HG02938 (cell line): ENCODE results near the gene CFAP410.
"Not testable (repeated sequence)": the region's sequence is repeated elsewhere in the genome, so short reads cannot be mapped to it uniquely, and the experiment has no call there.

Source experiments
- ATAC-seq: cut with Tn5 transposase; IDR thresholded peaks from one replicate; pipeline ENCODE4 v1.9.1; 2021; ENCODE audit warnings: mild to moderate bottlenecking, moderate library complexity; ENCODE audit not compliant: unreplicated experiment

Gene CFAP410

DNA sequence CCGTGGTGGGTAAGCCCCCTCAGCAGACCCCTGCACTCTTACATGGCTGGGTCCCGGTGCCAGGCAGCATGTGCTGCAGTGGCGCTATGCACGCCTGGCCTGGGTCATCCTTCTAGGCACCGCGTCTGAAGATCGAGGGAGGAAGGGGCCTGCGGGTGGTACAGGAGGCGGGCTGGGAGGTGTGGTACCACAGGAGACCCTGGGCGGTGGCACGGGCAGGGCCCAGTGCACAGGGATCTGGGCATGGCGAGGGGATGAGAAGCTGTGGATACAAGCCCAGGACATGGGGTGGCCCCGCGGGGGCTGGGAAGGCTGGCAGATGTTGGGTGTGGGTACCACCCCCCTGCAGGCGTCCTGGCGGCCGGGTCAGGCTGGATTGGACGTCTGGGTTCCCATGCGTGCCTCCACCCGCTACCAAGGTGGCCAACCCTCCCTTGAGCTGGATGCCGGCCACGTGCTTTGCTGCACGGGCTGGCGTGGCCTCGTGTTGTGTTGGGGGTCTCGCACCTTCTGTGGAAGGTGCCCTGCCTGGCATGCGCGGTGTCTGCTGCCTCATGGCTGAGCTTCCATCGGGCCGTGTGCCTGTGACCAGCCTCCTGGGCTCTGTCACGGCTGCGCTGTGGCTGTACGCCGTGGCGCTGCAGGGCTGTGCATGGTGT is 19.7 kb downstream of the CFAP410 start:
- no peak for ATAC-seq

DNA sequence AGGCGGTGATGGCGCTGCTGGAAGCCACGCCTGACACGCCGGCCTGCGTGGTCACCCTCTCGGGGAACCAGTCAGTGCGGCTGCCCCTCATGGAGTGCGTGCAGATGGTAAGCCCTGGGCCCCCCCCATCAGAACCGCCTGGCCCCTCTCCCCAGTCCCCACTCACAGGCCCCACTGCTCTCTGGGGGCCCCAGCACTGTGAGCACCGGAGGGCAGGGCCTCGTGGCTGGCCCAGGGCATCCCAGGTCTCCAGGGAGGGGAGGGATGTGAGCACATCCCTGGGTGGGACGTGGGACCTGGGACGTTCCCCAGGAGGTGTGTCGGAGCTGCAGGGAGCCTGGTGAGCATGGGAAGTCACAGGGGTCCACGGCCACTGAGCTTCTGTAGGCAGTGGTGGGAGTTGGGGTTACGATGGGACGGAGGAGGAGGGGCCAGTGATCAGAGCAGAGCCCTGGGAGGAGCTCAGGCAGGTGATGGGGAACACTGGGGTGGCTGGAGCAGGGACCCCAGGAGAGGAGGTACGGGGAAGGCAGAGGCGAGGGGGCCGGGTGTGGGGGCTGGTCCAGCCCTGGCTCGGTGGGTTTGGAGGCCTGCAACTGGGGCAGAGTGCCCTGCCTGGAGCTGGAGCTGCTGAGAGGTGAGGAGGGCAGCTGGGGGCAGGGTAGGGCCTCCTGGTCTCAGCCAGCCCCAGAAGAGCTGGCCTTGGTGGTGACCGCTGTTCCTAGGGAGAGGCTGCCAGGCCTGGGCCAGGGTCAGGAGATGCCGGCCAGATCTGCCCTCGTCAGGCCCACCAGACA is 20.5 kb downstream of the CFAP410 start:
- ATAC-seq, result no peak

DNA sequence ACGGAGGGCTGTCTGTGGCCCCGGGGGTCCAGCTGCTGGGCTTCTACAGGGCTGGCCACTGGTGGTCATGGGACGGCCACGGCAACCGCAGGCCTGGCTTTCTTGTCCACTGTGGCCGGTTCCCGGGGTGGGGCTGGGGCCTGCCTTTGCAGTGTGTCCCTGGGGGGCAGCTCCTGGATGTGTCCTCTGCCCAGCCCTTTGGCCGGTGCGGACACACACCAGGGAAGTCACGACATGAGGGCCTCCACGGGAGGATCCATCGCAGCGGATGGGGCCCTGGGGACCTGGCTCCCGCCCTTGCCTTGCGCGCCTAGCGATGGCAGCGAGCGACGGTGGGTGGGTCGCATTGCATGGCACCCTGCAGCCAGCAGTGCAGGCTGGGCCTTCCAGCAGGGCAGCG is 21.3 kb downstream of the CFAP410 start:
- ATAC-seq, result no peak

DNA sequence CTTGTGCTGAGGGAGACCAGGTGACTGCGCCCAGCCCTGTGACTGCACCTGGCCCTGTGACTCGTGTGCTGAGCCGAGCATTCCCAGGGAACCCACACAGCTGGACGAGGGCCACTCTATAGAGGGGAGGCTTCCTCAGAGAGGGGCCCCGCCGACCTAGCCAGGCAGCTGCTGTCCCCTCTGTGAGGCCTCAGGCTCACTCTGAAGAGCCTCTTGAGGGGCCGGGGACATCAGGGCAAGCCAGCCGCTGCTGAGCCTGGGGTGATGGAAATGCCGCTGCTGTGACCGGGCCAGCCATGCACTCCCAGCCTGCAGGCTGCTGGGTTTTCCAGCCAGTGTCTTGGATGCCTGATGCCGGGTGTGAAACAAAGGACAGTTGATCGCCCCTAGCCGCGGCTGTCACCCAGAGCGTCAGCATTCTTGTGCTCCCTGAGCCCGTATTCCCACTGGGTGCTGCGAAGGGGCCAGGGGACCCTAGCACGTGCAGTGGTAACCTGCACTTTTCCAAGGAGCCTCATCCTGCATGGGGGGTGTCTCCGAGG is 21.9 kb downstream of the CFAP410 start:
- no peak for ATAC-seq

DNA sequence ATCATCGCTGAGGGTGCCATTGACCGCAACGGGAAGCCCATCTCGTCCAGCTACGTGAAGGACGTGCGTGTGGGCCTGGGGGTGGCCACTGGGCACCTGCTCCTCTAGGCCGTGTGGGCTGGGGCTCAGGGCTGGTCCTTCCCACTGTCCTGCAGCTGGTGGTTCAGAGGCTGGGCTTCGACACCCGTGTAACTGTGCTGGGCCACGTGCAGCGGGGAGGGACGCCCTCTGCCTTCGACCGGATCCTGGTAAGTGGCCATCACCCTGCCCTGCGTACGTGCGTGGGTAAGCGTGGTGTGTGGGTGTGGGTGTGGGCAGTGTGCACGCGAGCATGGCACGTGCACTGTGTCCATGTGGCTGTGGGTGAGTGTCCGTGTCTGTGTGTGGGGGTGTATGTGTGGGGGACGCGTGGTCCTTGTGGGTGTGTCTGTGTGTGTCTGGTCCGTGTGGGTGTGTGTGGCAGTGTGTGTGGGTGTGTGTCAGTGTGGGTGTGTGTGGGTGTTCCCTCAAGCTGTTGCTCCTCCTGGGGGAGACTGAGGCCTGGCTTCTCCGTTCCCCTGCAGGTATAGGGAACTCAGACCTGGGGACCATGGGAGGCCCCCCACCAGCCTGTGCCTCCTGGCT is 22.8 kb downstream of the CFAP410 start:
- no peak for ATAC-seq

DNA sequence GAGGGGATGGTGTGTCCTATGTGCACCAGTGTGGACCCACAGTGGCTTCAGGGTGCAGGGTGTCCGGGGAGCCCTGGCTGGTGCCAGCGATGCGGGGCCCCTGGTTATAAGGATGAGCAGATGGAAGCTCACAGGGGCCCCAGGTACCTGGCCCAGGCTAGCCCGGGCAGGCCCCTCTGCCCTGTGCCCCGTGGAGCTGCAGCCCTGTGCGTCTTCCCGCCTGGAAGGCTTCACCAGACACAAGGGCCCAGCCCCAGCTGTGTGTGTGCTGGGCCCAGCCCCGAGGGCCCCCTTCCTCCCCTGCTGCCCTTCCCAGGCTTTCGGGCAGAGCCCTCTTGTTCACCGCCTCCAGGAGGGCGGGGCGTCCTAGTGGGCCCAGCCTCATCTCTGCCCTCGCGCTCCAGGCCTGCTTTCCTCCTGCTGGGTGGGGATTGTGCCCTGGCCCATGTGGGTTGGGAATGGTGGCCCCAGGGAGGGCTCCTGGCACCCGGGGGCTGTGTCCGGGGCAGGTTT is 23.4 kb downstream of the CFAP410 start:
- no peak for ATAC-seq

DNA sequence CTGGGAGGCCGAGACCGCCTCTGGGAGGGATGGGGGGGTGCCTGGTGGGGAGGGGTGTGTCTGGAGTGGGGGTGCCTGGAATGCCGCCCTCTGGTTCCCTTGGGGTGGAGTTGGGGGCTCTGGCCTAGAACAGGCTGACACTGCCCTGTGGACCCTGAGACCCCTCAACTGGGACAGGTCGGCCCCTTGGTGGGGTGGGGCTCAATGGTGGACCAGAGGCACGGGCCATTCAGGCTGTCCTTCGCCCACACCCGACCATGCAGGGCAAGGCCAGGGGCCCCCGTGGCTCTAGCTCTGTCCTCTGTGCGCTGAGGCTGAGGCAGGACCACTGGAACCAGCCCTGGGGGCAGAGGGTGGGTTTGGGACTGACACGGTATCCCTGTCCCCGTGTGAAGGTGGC is 24.6 kb downstream of the CFAP410 start:
- no peak for ATAC-seq

DNA sequence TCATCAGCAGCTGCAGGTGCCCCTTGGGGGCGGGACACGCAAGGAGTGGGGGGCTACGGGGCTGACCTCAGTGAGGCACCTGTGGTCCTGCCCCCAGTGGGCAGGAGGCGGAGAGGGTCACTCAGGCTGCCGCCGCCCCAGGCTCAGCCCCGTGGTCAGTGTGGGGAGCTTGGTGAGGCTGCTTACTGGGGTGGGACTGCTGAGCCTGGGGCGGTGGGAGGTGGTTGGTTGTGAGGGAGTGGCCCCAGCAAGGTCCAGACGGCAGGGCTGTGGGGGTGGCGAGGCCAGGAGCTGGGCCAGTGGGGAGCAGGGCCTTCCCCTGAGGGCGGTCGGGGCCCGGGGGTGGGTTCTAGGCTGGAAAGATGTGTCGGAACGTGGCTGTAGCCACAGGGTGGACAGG is 25.1 kb downstream of the CFAP410 start:
- no peak for ATAC-seq

DNA sequence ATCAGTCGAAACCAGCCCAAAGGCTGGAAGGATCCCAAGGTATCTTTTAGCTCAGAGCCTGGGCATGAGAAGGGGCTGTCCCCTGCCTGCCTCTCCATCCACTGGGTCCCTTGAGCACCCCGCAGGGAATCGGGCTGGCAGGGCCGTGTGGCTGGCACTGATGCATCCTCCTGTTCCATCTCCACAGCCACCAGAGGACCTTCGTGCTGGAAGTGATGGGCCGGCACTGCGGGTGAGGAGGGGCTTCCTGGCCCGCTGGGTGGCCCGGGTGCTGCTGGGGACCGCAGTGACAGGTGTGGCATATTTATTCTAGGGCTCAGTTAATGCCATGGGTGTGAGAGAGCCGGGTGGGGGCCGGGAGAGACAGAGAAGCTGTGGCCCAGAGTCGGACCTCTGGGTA is 25.7 kb downstream of the CFAP410 start:
- no peak for ATAC-seq

DNA sequence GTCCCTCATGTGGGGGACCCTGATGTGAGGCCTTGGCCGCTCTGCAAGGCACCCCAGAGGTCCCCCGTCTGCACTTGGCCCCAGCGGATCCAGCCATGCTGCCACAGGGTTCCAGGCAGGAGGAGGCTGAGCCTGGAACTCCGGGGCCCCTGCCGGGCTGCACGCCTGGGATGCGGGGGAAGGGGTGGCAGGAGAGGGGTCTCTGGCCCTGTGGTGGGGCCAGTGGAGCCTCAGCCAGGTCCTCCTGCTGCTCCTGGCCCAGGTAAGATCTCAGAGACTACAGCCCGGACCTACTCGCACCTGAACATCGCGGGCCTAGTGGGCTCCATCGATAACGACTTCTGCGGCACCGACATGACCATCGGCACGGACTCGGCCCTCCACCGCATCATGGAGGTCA is 26.5 kb downstream of the CFAP410 start:
- no peak for ATAC-seq

DNA sequence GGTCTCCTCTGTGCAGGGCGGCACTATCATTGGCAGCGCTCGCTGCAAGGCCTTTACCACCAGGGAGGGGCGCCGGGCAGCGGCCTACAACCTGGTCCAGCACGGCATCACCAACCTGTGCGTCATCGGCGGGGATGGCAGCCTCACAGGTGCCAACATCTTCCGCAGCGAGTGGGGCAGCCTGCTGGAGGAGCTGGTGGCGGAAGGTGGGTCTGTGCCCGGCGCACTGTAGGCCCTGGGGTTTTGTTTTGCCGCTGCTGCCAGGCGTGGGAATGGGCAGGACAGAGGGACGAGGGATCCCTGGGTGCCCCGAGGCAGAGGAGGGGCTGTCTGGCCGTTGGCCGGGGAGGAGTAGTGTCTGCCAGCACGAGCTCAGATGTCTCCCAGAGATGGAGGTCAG is 27.1 kb downstream of the CFAP410 start:
- ATAC-seq, result no peak

DNA sequence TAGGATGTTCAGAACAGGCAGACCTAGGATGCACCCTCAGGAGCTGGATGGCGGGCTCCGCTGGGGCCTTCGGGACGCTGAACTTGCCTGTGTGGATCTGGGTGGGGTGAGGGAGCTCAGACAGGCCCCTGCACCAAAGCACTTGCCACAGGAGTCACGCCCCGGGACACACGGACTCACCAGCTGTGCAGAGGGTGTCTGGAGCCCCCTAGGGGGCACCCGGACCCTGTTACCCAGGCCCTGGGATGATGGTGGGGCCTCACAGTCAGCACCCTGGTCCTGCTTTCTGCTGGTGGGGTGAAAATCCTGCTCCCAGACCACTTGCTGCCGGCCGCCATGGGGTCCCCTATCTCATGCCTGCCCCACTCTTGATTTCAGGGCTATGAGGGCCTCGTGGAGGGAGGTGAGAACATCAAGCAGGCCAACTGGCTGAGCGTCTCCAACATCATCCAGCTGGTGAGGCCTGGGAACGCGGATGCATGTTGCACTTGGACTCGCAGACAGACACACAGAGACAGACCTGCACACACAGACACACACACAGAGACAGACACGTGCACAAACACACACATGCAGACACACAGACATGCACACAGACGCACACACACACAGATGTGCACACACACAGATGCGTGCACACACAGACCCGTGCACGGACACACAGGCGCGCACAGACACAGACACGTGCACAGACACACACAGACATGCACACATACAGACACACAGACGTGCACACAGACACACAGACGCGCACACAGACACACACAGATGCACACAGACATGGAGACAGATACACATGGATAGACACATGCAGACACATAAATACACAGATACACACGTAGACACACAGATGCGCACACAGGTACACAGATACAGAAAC is 28.3 kb downstream of the CFAP410 start:
- ATAC-seq, result no peak

DNA sequence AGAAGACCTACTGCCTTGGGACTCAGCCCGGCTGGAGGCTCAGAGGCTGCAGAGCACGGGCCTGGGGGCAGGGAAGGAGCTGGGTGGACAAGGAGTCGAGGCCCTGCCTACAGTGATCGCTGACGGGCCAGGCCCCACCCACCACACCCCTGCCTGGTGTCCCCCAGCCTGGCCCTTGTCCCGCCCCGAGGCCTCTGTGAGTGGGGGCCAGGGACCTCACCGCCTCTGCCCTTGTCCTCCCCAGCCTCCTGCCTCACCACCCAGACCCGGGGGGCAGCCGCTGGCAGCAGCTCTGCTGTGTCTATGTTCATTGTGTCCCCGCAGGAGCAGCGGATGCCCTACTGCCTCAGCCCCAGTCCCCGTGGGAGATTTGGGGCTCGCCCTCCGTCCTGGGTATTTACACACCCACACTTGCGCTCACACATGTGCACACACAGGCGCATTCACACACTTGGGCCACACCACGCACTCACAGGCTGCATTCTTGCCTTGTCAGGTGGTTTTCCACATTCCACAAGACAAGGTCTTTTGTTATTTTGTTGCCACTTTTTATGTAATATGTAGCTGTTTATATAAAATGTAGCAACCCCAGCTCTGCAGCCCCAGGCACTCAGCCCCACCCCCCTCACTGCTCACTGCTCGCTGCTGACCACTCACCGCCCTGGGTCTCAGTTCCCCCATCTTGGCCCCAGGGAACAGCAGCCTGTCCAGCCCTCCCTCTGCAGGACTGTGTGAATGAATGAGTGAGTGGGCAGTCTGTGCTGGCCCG is 32.1 kb downstream of the CFAP410 start:
- no peak for ATAC-seq

DNA sequence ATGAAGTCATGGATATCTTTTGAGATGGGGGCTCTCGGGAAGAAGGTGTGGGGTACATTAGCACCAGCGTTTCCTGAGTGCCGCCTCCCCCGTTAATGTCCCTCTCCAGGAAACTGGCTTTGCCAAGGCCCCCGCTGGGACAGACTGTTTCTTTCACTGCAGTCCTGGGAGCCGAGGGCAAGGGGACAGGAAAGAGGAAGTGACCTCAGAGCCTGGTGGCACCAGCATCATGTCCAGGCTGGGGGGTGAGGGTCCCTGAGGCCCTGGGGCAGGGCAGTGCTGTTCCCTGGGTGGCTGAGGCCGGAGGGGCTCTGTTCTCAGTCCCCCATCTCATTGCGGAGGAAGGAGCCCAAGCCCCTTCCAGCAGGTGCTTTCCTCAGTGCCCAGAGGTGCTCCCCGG is 33.5 kb downstream of the CFAP410 start:
- ATAC-seq, result no peak

DNA sequence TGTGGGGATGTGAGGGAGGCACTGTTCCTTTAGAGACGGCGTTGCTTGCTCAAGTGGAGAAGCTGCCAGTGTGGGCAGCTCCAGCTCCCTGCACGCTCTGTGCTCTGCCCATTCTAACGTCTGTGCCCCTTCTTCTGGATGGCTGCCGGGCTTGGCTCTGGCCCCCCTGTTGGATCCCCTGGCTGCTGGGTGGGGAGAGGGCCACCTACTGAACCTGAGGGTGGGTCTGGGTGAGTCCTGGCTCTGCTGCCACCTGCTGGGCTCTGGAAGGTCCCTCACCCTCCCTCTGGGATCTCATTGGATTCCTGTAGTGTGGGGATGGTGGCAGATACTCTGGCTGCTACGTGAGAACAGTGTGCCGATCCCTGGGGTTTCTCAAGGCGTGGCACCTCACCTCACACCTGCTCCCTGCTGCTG is 34.3 kb downstream of the CFAP410 start:
- ATAC-seq, result no peak

DNA sequence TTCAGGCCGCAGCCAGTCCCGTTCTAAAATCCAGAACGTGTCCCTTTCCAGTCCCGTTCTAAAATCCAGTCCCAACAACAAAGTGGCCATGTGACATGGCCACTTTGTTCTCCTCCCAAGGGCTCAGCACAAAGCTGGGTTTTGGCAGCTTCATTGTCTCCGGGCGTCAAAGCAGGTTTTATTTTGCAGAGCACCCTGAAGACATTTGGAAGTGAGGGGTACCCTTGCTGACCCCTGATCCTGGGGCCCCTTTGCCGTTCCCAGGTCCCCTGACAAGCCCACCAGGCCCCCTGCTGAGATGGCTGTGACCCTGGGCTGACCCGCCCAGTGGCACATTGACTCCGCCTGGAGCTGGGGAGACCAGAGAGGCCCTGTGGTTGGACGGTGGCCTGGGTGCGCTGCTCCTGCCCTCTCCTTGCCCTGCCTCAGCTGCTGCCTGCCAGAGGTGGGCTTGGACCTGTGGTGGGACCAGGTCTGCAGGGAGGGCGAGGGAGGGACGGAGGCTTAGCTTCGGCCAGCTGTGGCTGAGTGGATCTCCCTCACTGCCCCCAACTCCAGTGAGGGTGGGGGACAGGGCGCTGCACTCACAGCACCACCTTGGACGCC is 35.1 kb downstream of the CFAP410 start:
- ATAC-seq, result no peak

DNA sequence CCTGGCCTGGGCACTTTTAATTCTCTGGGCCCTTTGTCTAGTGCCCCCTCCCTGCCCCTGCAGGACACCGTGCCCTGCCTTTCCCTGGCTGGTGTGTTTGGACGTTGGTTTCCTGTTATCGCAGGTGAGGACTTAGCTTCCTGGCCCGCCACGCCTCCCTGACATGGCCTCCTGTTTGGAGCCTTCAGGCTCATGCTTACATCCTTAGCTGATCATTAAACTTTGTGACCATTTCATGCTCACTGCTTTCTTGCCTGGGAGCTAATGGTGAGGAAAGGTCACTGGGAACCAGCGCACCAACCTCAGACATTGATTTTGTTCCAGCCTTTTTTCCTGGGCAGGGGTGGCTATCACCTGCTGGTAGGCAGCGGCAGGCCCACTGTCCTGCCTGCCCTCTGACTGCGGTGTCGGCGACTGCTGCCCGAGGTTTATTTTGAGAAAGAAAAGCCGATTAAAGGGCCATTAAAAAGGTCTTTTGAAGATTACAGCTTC is 35.7 kb downstream of the CFAP410 start:
- no peak for ATAC-seq

DNA sequence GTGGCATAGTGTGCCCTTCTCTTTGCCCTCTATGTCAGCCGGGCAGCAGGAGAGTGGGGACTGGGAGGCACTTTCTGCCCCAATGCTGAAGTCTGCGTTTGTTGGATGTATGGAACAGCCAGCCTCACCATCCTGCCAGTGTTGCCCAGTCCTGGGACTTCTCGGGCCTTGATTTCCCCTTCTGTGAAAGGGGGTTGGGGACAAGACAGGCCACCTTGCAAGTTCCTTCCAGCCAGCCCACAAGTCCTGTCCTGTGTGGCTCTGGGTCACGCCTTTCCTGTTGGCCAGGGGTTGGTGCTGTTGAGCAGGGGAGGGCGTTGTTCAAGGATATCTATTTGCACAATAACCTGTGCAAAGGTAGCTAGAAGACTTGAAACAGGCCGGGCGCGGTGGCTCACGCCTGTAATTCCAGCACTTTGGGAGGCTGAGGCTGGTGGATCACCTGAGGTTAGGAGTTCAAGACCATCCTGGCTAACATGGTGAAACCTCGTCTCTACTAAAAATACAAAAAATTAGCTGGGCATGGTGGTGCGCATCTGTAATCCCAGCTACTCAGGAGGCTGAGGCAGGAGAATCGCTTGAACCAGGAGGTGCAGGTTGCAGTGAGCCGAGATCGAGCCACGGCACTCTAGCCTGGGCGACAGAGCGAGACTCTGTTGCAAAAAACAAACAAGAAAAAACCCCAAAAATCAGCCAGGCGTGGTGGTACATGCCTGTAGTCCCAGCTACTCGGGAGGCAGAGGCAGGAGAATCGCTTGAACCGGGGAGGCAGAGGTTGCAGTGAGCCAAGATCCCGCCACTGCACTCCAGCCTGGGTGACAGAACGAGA is 36.4 kb downstream of the CFAP410 start:
- ATAC-seq, result not testable (repeated sequence)
